GM12878 (cell line): ENCODE data around the gene SLC25A13. TPM values are rescaled to one million over a fixed set of nuclear protein-coding genes. Genes with fewer than 3 reads are reported as not detected.

Source experiments
- ATAC-seq: fragments of 200-7000 bp; cut with Tn5 transposase; 3 replicates; pipeline ENCODE4 v1.9.1; 2020; ENCODE audit warnings: mild to moderate bottlenecking, moderate library complexity
- BruUV-seq: library from RNA; stranded (reverse); fragments of 400-500 nt; replicated peaks from 2 replicates; lab custom pipeline; 2021; lab: Mats Ljungman, UMichigan
- CTCF ChIA-PET: fragments of 300-600 bp; sonication (Branson Sonifier 250); formaldehyde crosslinking; extraction: SDS; loops from one replicate; lab custom pipeline; 2021; ENCODE audit warnings: inconsistent platforms; lab: Yijun Ruan, JAX
- POLR2A ChIA-PET: fragments of 350-600 bp; formaldehyde crosslinking; extraction: SDS; loops from one replicate; lab custom pipeline; 2021; ENCODE audit warnings: inconsistent platforms; lab: Charles Lee
- RAD21 ChIA-PET: fragments of 300-600 bp; sonication (Branson Sonifier 250); formaldehyde crosslinking; loops from one replicate; lab custom pipeline; 2023; ENCODE audit warnings: antibody characterized with exemption; ENCODE audit not compliant: unreplicated experiment; lab: Charles Lee
- SMC1A ChIA-PET: fragments of 300-600 bp; sonication (Branson Sonifier 250); formaldehyde crosslinking; loops from one replicate; lab custom pipeline; 2023; ENCODE audit not compliant: unreplicated experiment, uncharacterized antibody; lab: Charles Lee
- DNase-seq: peaks from one replicate; pipeline ENCODE4 v3.0.0-alpha.2; 2011; ENCODE audit warnings: low read depth, low spot score
- FAIRE-seq: peaks from 3 replicates; lab custom pipeline; 2011; peaks lifted over from hg19 to GRCh38; lab: Jason Lieb, UNC
- H2AFZ ChIP-seq: 2 replicates; pipeline ENCODE4 v1.6.0; 2011; ENCODE audit warnings: low read depth, low read length, control low read depth; ENCODE audit not compliant: control insufficient read depth
- H3K27ac ChIP-seq: 2 replicates; pipeline ENCODE4 v1.5.1; 2011; ENCODE audit warnings: control low read depth; ENCODE audit not compliant: control insufficient read depth, insufficient read depth
- H3K27me3 ChIP-seq, 2 experiments: replicated peaks in 1 of 2; 2 replicates each; pipeline versions ENCODE4 v1.6.0 to v1.6.1; 2011; ENCODE audit warnings: low read length in 1 of 2; ENCODE audit not compliant: control insufficient read depth in 2 of 2, insufficient read depth in 2 of 2
- H3K36me3 ChIP-seq, 2 experiments: 2 replicates each; pipeline ENCODE4 v1.5.1; 2011; ENCODE audit warnings: low read length in 1 of 2; ENCODE audit not compliant: control insufficient read depth in 2 of 2, insufficient read depth in 2 of 2
- H3K4me1 ChIP-seq: 2 replicates; pipeline ENCODE4 v1.6.1; 2011; ENCODE audit warnings: mild to moderate bottlenecking, low read length, moderate library complexity, mixed read lengths; ENCODE audit not compliant: control insufficient read depth, insufficient read depth
- H3K4me2 ChIP-seq: 2 replicates; pipeline ENCODE4 v1.6.0; 2011; ENCODE audit warnings: control low read depth; ENCODE audit not compliant: control insufficient read depth, insufficient read depth
- H3K4me3 ChIP-seq: fragments of 200-600 bp; sonication (generic); 2 replicates; pipeline ENCODE4 v1.5.1; 2016
- H3K79me2 ChIP-seq: 2 replicates; pipeline ENCODE4 v1.6.0; 2011; ENCODE audit warnings: low read length; ENCODE audit not compliant: control insufficient read depth, insufficient read depth
- H3K9ac ChIP-seq: 2 replicates; pipeline ENCODE4 v1.8.0; 2011; ENCODE audit warnings: low read length, control low read depth, mixed read lengths; ENCODE audit not compliant: control insufficient read depth, insufficient read depth
- H3K9me3 ChIP-seq: replicated peaks from 3 replicates; pipeline ENCODE4 v1.5.1; 2011; ENCODE audit warnings: mild to moderate bottlenecking, low read length; ENCODE audit not compliant: control insufficient read depth, insufficient read depth
- H4K20me1 ChIP-seq: 2 replicates; pipeline ENCODE4 v1.6.0; 2011; ENCODE audit not compliant: control insufficient read depth, insufficient read depth
- CUX1 ChIP-seq: IDR thresholded peaks from 2 replicates; pipeline ENCODE4 v1.6.1; 2012; ENCODE audit warnings: improper control_type of control experiment, low read depth, low read length; ENCODE audit not compliant: insufficient replicate concordance
- ESRRA ChIP-seq: IDR thresholded peaks from 2 replicates; pipeline ENCODE4 v1.6.1; 2012; ENCODE audit warnings: mild to moderate bottlenecking, low read length, improper control_type of control experiment
- EZH2 ChIP-seq: IDR thresholded peaks from 2 replicates; pipeline ENCODE4 v1.6.1; 2012; ENCODE audit warnings: low read depth, mild to moderate bottlenecking, control low read depth, inconsistent platforms, low read length, borderline replicate concordance; ENCODE audit not compliant: control insufficient read depth
- JUND ChIP-seq: IDR thresholded peaks from 2 replicates; pipeline ENCODE4 v1.6.1; 2012; ENCODE audit warnings: low read depth, mild to moderate bottlenecking, low read length, improper control_type of control experiment, moderate library complexity
- NFXL1 ChIP-seq: fragments of 450-650 bp; IDR thresholded peaks from 2 replicates; pipeline ENCODE4 v1.6.1; 2017; ENCODE audit warnings: antibody characterized with exemption, mild to moderate bottlenecking, borderline replicate concordance
- NRF1 ChIP-seq: conservative IDR thresholded peaks from 2 replicates; pipeline ENCODE4 v1.6.1; 2011; ENCODE audit warnings: mild to moderate bottlenecking, low read depth, low read length, improper control_type of control experiment
- PML ChIP-seq: IDR thresholded peaks from 2 replicates; pipeline ENCODE4 v1.6.1; 2012; ENCODE audit warnings: low read length, inconsistent platforms
- POLR2A ChIP-seq: IDR thresholded peaks from 2 replicates; pipeline ENCODE4 v1.6.1; 2011; ENCODE audit warnings: low read depth, mild to moderate bottlenecking, low read length
- POLR2AphosphoS5 ChIP-seq: IDR thresholded peaks from 2 replicates; pipeline ENCODE4 v1.6.1; 2011; ENCODE audit warnings: mild to moderate bottlenecking, low read length, inconsistent platforms
- SIX5 ChIP-seq: IDR thresholded peaks from 2 replicates; pipeline ENCODE4 v1.6.1; 2011; ENCODE audit warnings: mild to moderate bottlenecking, low read depth, low read length, moderate library complexity; ENCODE audit not compliant: severe bottlenecking
- SP1 ChIP-seq: IDR thresholded peaks from one replicate; pipeline ENCODE4 v1.6.1; 2011; ENCODE audit warnings: low read depth, low read length
- SPI1 ChIP-seq: IDR thresholded peaks from 2 replicates; pipeline ENCODE4 v1.6.1; 2011; ENCODE audit warnings: low read depth, mild to moderate bottlenecking, low read length, moderate library complexity, borderline replicate concordance; ENCODE audit not compliant: insufficient read depth
- TARDBP ChIP-seq: IDR thresholded peaks from 2 replicates; pipeline ENCODE4 v1.6.1; 2016; ENCODE audit warnings: borderline replicate concordance
- USF2 ChIP-seq: IDR thresholded peaks from 2 replicates; pipeline ENCODE4 v1.6.1; 2011; ENCODE audit warnings: low read depth, low read length, improper control_type of control experiment, borderline replicate concordance
- WRNIP1 ChIP-seq: IDR thresholded peaks from 2 replicates; pipeline ENCODE4 v1.6.1; 2011; ENCODE audit warnings: low read depth, low read length, improper control_type of control experiment, borderline replicate concordance
- YBX1 ChIP-seq: fragments of 450-650 bp; IDR thresholded peaks from 2 replicates; pipeline ENCODE4 v1.6.1; 2016; ENCODE audit warnings: antibody characterized with exemption
- ZNF622 ChIP-seq: fragments of 450-650 bp; IDR thresholded peaks from 2 replicates; pipeline ENCODE4 v1.6.1; 2017; ENCODE audit warnings: mild to moderate bottlenecking, inconsistent platforms
- WGBS: methylation state at CpG from one replicate; pipeline ENCODE4 v1.1.6; 2016; ENCODE audit warnings: low lambda C conversion rate; ENCODE audit not compliant: insufficient replicate concordance, insufficient coverage; ENCODE audit errors: missing lambda C conversion rate; 5-methylcytosine and 5-hydroxymethylcytosine counted together
- in situ Hi-C: fragments of 300-500 bp; cut with MboI; formaldehyde crosslinking; loops from 9 replicates; pipeline ENCODE4 v1.14.3; 2018; ENCODE audit warnings: mixed read lengths
- intact Hi-C: fragments of 100-400 bp; cut with micrococcal nuclease; formaldehyde crosslinking; loops from one replicate; pipeline ENCODE4 v1.14.2; 2022; ENCODE audit not compliant: unreplicated experiment
- polyA plus RNA-seq, 11 experiments: library from polyadenylated mRNA; depleted of rRNA in 4 of 11; unstranded in 6 of 11; stranded (reverse) in 5 of 11; fragments of >200 nt; fragmentation: Nextera tagmentation in 4 of 11; fragmentation: Illumina TruSeq in 1 of 11; extraction: Ambion mirVana in 4 of 11; extraction: Trizol in 1 of 11; gene quantifications; 1 replicate in 1 of 11; 2 replicates in 10 of 11; pipeline versions ENCODE4 v1.2.1 to v1.2.3, GENCODE V29; 2011 to 2016; ENCODE audit warnings: inconsistent platforms in 2 of 11, missing spikeins in 2 of 11, low read depth in 1 of 11
- total RNA-seq, 4 experiments: library from RNA; depleted of rRNA in 3 of 4; stranded (reverse); fragments of >200 nt in 3 of 4; fragmentation: Illumina TruSeq in 1 of 4; extraction: Trizol in 1 of 4; gene quantifications; 2 replicates each; pipeline versions ENCODE4 v1.2.1 to v1.2.3, GENCODE V29; 2013 to 2021

The SLC25A13 gene
- total and polyA plus RNA-seq, 10 of the 15 experiments (the other 5 are each of a cell fraction or from before 2014, with no cell fraction given) = 7.0 to 24.7 (median 18.6) TPM

- TF ChIP-seq NRF1 = no peak
- TF ChIP-seq WRNIP1 = no peak
- no peak for TF ChIP-seq POLR2AphosphoS5
- no peak for TF ChIP-seq ESRRA
- TF ChIP-seq YBX1 = no peak
- no peak for TF ChIP-seq ZNF622
Measured at GRCh38 chr7:96236198-96237039, 85.5 kb downstream of the SLC25A13 start (continued).

GRCh38 chr7:96235281-96235680 lies 86.6 kb downstream of the SLC25A13 start:
- in situ Hi-C loops = no loop called here
- no peak overlapping the region for H3K9ac ChIP-seq
- no peak for FAIRE-seq
- TF ChIP-seq EZH2 (no peak), SPI1 (no peak), POLR2A (no peak), NFXL1 (no peak), PML (no peak), SIX5 (no peak), ESRRA (no peak), POLR2AphosphoS5 (no peak), USF2 (no peak), SP1 (no peak), CUX1 (no peak), JUND (no peak), TARDBP (no peak)

More at GRCh38 chr7:96235281-96235680, 86.6 kb downstream of the SLC25A13 start:
- ChIA-PET SMC1A (interaction anchor here (0.6 kb wide), 1 partner anchor 119 kb away, joined by 3 read pairs; no protein-coding TSS in a partner anchor), POLR2A (no interaction called here), RAD21 (no interaction called here), CTCF (no interaction called here)
- Histone ChIP-seq H2AFZ (no peak overlapping the region), H3K4me2 (no peak overlapping the region), H3K9me3 (no peaks in the 10 kb centered on the region; the same call in 2 of the 3 replicates), H3K27me3 (no peaks in the 10 kb centered on the region), H3K27ac (no peak overlapping the region), H4K20me1 (no peaks in the 10 kb centered on the region), H3K4me3 (no peak overlapping the region), H3K4me1 (no peaks in the 10 kb centered on the region), H3K79me2 (no peaks in the 10 kb centered on the region), H3K36me3 (peaks cover 0 to 4% of the 10 kb centered on the region in 2 experiments; a peak in 2 of 4 replicates)
- 50% methylated on average over 2 of the region's 2 CpGs for WGBS
- no peak for DNase-seq
- intact Hi-C loops = no loop called here
- ATAC-seq = peak; percentile 36; the same call in 1 of the 3 replicates
- BruUV-seq = no TSS peak
